GM12878 (cell line): ENCODE results near the gene OSBPL7. TPM values are rescaled to one million over a fixed set of nuclear protein-coding genes. Genes with fewer than 3 reads are reported as not detected.

Source experiments
- ATAC-seq: fragments of 200-7000 bp; cut with Tn5 transposase; 3 replicates; pipeline ENCODE4 v1.9.1; 2020; ENCODE audit warnings: mild to moderate bottlenecking, moderate library complexity
- BruUV-seq: library from RNA; stranded (reverse); fragments of 400-500 nt; replicated peaks from 2 replicates; lab custom pipeline; 2021; lab: Mats Ljungman, UMichigan
- CTCF ChIA-PET: fragments of 300-600 bp; sonication (Branson Sonifier 250); formaldehyde crosslinking; extraction: SDS; loops from one replicate; lab custom pipeline; 2021; ENCODE audit warnings: inconsistent platforms; lab: Yijun Ruan, JAX
- POLR2A ChIA-PET: fragments of 350-600 bp; formaldehyde crosslinking; extraction: SDS; loops from one replicate; lab custom pipeline; 2021; ENCODE audit warnings: inconsistent platforms; lab: Charles Lee
- RAD21 ChIA-PET: fragments of 300-600 bp; sonication (Branson Sonifier 250); formaldehyde crosslinking; loops from one replicate; lab custom pipeline; 2023; ENCODE audit warnings: antibody characterized with exemption; ENCODE audit not compliant: unreplicated experiment; lab: Charles Lee
- SMC1A ChIA-PET: fragments of 300-600 bp; sonication (Branson Sonifier 250); formaldehyde crosslinking; loops from one replicate; lab custom pipeline; 2023; ENCODE audit not compliant: unreplicated experiment, uncharacterized antibody; lab: Charles Lee
- DNase-seq: peaks from one replicate; pipeline ENCODE4 v3.0.0-alpha.2; 2011; ENCODE audit warnings: low read depth, low spot score
- FAIRE-seq: peaks from 3 replicates; lab custom pipeline; 2011; peaks lifted over from hg19 to GRCh38; lab: Jason Lieb, UNC
- H2AFZ ChIP-seq: 2 replicates; pipeline ENCODE4 v1.6.0; 2011; ENCODE audit warnings: low read depth, low read length, control low read depth; ENCODE audit not compliant: control insufficient read depth
- H3K27ac ChIP-seq: 2 replicates; pipeline ENCODE4 v1.5.1; 2011; ENCODE audit warnings: control low read depth; ENCODE audit not compliant: control insufficient read depth, insufficient read depth
- H3K27me3 ChIP-seq, 2 experiments: replicated peaks in 1 of 2; 2 replicates each; pipeline versions ENCODE4 v1.6.0 to v1.6.1; 2011; ENCODE audit warnings: low read length in 1 of 2; ENCODE audit not compliant: control insufficient read depth in 2 of 2, insufficient read depth in 2 of 2
- H3K36me3 ChIP-seq, 2 experiments: 2 replicates each; pipeline ENCODE4 v1.5.1; 2011; ENCODE audit warnings: low read length in 1 of 2; ENCODE audit not compliant: control insufficient read depth in 2 of 2, insufficient read depth in 2 of 2
- H3K4me1 ChIP-seq: 2 replicates; pipeline ENCODE4 v1.6.1; 2011; ENCODE audit warnings: mild to moderate bottlenecking, low read length, moderate library complexity, mixed read lengths; ENCODE audit not compliant: control insufficient read depth, insufficient read depth
- H3K4me2 ChIP-seq: 2 replicates; pipeline ENCODE4 v1.6.0; 2011; ENCODE audit warnings: control low read depth; ENCODE audit not compliant: control insufficient read depth, insufficient read depth
- H3K4me3 ChIP-seq: fragments of 200-600 bp; sonication (generic); 2 replicates; pipeline ENCODE4 v1.5.1; 2016
- H3K79me2 ChIP-seq: 2 replicates; pipeline ENCODE4 v1.6.0; 2011; ENCODE audit warnings: low read length; ENCODE audit not compliant: control insufficient read depth, insufficient read depth
- H3K9ac ChIP-seq: 2 replicates; pipeline ENCODE4 v1.8.0; 2011; ENCODE audit warnings: low read length, control low read depth, mixed read lengths; ENCODE audit not compliant: control insufficient read depth, insufficient read depth
- H3K9me3 ChIP-seq: replicated peaks from 3 replicates; pipeline ENCODE4 v1.5.1; 2011; ENCODE audit warnings: mild to moderate bottlenecking, low read length; ENCODE audit not compliant: control insufficient read depth, insufficient read depth
- H4K20me1 ChIP-seq: 2 replicates; pipeline ENCODE4 v1.6.0; 2011; ENCODE audit not compliant: control insufficient read depth, insufficient read depth
- BCL3 ChIP-seq: IDR thresholded peaks from 2 replicates; pipeline ENCODE4 v1.6.1; 2011; ENCODE audit warnings: borderline replicate concordance, low read depth, mild to moderate bottlenecking, moderate library complexity, low read length; ENCODE audit not compliant: insufficient read depth, poor library complexity, severe bottlenecking
- CUX1 ChIP-seq: IDR thresholded peaks from 2 replicates; pipeline ENCODE4 v1.6.1; 2012; ENCODE audit warnings: improper control_type of control experiment, low read depth, low read length; ENCODE audit not compliant: insufficient replicate concordance
- IRF3 ChIP-seq: fragments of 450-650 bp; IDR thresholded peaks from 2 replicates; pipeline ENCODE4 v1.6.1; 2014; ENCODE audit warnings: mild to moderate bottlenecking
- RB1 ChIP-seq: fragments of 450-650 bp; formaldehyde crosslinking; IDR thresholded peaks from 2 replicates; pipeline ENCODE4 v1.6.1; 2017; ENCODE audit warnings: mild to moderate bottlenecking, borderline replicate concordance
- SIN3A ChIP-seq: IDR thresholded peaks from 2 replicates; pipeline ENCODE4 v1.6.1; 2012; ENCODE audit warnings: low read depth, low read length, improper control_type of control experiment
- TAF1 ChIP-seq: IDR thresholded peaks from 2 replicates; pipeline ENCODE4 v1.6.1; 2011; ENCODE audit warnings: mild to moderate bottlenecking, low read depth, low read length, borderline replicate concordance
- ZBTB4 ChIP-seq: fragments of 450-650 bp; formaldehyde crosslinking; IDR thresholded peaks from 2 replicates; pipeline ENCODE4 v1.4.0; 2022; ENCODE audit warnings: mild to moderate bottlenecking, moderate library complexity
- WGBS: methylation state at CpG from one replicate; pipeline ENCODE4 v1.1.6; 2016; ENCODE audit warnings: low lambda C conversion rate; ENCODE audit not compliant: insufficient replicate concordance, insufficient coverage; ENCODE audit errors: missing lambda C conversion rate; 5-methylcytosine and 5-hydroxymethylcytosine counted together
- in situ Hi-C: fragments of 300-500 bp; cut with MboI; formaldehyde crosslinking; loops from 9 replicates; pipeline ENCODE4 v1.14.3; 2018; ENCODE audit warnings: mixed read lengths
- intact Hi-C: fragments of 100-400 bp; cut with micrococcal nuclease; formaldehyde crosslinking; loops from one replicate; pipeline ENCODE4 v1.14.2; 2022; ENCODE audit not compliant: unreplicated experiment
- polyA plus RNA-seq, 11 experiments: library from polyadenylated mRNA; depleted of rRNA in 4 of 11; unstranded in 6 of 11; stranded (reverse) in 5 of 11; fragments of >200 nt; fragmentation: Nextera tagmentation in 4 of 11; fragmentation: Illumina TruSeq in 1 of 11; extraction: Ambion mirVana in 4 of 11; extraction: Trizol in 1 of 11; gene quantifications; 1 replicate in 1 of 11; 2 replicates in 10 of 11; pipeline versions ENCODE4 v1.2.1 to v1.2.3, GENCODE V29; 2011 to 2016; ENCODE audit warnings: inconsistent platforms in 2 of 11, missing spikeins in 2 of 11, low read depth in 1 of 11
- total RNA-seq, 4 experiments: library from RNA; depleted of rRNA in 3 of 4; stranded (reverse); fragments of >200 nt in 3 of 4; fragmentation: Illumina TruSeq in 1 of 4; extraction: Trizol in 1 of 4; gene quantifications; 2 replicates each; pipeline versions ENCODE4 v1.2.1 to v1.2.3, GENCODE V29; 2013 to 2021

OSBPL7 gene
- total and polyA plus RNA-seq, 10 of the 15 experiments (the other 5 are each of a cell fraction or from before 2014, with no cell fraction given): 0.50 to 16.1 (median 6.7) TPM

GRCh38 chr17:47840001-47840741 lies 18.6 kb upstream of the OSBPL7 start (continued):
- TF ChIP-seq ZBTB4 (CRISPR knock-in tag) (no peak), RB1 (no peak)

- ChIA-PET CTCF (interaction anchor here (8.5 to 12.4 kb wide), 2 partner anchors 50 to 179 kb away, joined by 82 to 502 read pairs; partner anchors contain the start of gene SP2), POLR2A (no interaction called here), RAD21 (interaction anchor here (7.7 kb wide), 1 partner anchor 50 kb away, joined by 206 read pairs; no protein-coding TSS in a partner anchor), SMC1A (no interaction called here)
- ATAC-seq (no peak), FAIRE-seq (no peak), DNase-seq (no peak)
- H3K4me2 ChIP-seq: no peak overlapping the region
- WGBS: 96% methylated on average over 5 of the region's 5 CpGs
- H3K4me3 ChIP-seq: no peak overlapping the region
- H4K20me1 ChIP-seq: no peaks in the 10 kb centered on the region
- peaks cover 22% of the 10 kb centered on the region for H3K4me1 ChIP-seq
- intact Hi-C loops: no loop called here
- H3K27me3 ChIP-seq: no peaks in the 10 kb centered on the region; a peak in 1 of 4 replicates
- H3K36me3 ChIP-seq: no peaks in the 10 kb centered on the region
- no peaks in the 10 kb centered on the region for H3K9me3 ChIP-seq
- H3K79me2 ChIP-seq: no peaks in the 10 kb centered on the region
- in situ Hi-C loops: no loop called here
- H3K27ac ChIP-seq: no peak overlapping the region
- H2AFZ ChIP-seq: no peak overlapping the region
- H3K9ac ChIP-seq: no peak overlapping the region
- no TSS peak for BruUV-seq
- TF ChIP-seq IRF3 (no peak), TAF1 (no peak), BCL3 (no peak), CUX1 (no peak), SIN3A (no peak)
Measured at GRCh38 chr17:47839071-47839470, 17.5 kb upstream of the OSBPL7 start.
